GM18519 (cell line): ENCODE measurements around the gene DMBT1.

Source experiments
- ATAC-seq: cut with Tn5 transposase; IDR thresholded peaks from one replicate; pipeline ENCODE4 v1.9.1; 2021; ENCODE audit warnings: mild to moderate bottlenecking, moderate library complexity; ENCODE audit not compliant: unreplicated experiment, low FRiP score

Gene DMBT1

DNA sequence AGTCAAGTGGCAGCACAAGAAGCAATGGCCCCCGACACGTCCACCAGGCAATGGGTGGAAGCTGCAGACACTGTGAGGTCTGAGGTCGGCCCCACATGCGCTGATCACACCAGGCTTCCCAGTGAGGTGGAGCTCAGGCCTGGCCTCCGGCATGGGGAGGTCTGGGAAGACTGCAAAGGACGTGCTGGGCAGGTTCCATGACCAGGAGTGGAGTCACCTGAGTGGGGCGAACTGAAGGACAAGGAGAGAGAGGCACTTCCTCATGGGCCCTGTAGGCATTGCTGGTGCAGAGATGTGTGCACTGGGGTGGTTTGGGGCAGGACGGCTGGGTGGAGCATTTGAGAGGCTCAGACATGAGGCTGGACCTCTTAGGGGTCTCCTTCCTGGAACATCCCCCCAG lies 103.9 kb downstream of the DMBT1 start:
- no peak for ATAC-seq

DNA sequence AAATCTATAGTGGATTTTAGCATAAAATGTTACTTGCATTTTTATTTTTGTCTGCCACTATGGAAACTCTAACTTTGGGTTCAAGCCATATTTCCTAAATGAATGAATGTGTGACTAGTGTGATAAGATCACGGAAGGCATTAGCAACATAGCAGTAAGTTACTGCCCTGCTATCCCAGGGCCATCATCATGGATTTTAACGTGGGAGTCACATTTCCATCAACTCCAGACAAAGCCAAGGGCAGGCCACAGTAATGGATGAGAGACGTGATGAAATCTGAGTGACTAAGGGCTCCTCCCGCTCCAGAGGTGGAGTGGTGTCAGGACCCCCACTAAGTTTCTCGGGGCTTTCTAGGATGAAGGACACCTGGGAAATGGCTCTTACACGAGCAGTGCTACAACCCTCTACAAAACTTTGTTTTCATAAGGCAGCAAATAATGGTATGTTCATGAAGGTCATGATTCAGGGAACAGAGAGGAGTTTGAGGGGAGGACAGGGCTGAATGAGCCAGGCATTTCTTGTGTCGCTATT lies 104.8 kb downstream of the DMBT1 start:
- no peak for ATAC-seq

DNA sequence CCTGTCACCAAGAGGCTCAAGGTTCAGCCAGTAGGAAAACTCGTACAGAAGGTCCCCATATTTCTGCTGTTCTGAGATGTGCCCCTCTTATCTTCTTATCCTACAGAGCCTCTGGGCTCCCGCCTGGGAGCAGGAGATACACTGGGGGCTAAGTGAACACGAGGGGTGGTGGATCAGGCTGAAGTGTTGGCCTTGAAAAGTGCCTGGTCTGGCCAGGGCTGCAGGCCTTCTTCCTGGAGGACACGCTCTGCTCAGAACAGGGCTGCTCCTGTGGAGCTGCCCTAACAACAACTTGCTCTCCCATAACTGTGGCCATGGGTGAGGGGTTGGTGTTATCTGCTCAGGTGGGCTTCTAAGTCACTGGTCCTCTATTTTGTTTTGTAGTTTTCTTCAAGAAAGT lies 105.4 kb downstream of the DMBT1 start:
- ATAC-seq = no peak

DNA sequence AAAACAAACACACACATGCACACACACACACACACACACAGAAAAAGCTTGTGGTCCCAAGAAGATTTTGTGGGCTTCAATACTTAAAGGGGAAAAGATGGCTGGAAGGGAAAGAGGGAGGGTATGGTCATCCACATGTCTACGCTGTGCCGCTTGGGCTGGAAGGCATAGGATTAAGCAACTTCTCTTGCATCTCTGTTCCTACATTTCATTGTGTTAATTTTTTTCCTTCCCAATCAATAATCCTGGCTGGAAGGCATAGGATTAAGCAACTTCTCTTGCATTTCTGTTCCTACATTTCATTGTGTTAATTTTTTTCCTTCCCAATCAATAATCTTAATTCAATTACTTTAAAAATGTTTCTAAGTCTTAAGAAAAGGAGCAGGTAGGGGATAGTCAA lies 108.5 kb downstream of the DMBT1 start:
- no peak for ATAC-seq

DNA sequence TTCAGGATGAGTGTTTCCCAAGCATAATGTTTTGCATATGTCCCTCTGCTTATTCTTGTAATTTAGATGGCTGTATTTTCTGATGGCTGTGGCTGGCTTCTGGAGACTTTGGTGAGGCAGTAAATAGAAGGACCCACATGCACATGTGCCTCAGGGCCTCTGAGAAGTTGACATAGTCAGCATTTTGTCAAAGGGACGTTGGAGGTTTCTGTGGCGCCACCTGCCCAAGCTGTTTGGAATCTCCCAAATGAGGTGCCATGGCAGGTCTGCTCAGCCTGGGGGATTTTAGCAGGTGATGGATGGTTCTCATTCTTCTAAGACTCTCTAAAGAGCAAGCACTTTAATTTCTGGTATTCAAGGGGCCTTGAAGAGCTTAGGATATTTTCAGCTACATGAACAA lies 109.3 kb downstream of the DMBT1 start:
- no peak for ATAC-seq

DNA sequence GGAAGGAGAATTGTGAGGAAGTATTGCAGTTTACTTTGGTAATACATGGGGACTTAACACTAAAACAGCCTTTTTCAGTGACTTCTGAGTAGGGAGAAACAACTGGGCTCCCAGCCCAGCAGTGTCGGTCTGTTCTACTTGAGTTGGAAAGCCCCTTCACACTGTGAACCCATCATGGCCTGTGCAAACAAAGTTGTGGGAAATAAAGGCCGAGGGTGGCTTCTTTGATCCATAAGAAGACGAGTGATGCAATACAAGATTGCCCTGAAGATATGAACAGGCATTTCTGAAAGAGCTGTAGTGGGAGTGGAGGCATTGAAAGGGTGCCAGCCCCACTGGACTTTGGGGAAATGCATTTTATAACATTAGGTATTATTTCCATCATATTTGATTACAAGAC lies 110.8 kb downstream of the DMBT1 start:
- ATAC-seq = no peak

DNA sequence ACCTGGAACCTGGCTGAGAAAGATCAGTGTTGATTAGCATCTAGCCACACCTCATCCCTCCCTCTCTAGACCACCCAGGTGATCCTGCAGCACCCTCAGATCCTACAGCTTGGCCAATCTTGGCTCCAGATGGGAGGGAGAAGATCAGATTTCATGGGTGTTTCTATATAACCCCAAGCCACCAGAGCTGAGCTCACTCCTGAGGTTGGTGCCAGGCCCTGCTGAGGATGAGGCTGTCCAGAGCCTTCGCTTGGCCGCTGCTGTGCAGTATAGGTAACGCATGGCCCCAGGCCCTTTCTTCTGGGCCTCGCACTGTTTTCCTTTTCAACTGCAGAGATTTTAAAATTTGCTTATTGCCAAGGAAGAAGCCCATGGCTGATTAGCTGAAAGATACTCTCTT lies 112.1 kb downstream of the DMBT1 start:
- no peak for ATAC-seq

DNA sequence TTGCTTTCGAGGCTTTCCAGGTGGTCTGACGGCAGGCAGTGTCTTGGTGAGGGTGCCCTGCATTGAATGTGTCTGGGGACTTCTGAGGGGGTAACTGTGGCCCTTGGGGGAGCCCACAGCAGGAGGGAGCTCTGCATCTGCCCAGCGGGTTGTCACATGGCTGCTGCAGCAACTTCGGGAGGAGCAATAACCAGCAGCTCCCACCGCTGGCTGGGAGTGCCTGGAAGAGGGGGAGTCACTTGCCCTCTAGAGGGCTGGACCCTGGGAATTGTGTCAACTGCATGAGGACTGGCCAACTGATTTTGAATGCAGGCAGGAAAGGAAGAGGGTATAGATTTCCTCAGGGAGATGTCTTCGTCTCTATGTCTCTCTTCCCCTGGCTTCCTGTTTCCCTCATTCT lies 112.7 kb downstream of the DMBT1 start:
- ATAC-seq = no peak

DNA sequence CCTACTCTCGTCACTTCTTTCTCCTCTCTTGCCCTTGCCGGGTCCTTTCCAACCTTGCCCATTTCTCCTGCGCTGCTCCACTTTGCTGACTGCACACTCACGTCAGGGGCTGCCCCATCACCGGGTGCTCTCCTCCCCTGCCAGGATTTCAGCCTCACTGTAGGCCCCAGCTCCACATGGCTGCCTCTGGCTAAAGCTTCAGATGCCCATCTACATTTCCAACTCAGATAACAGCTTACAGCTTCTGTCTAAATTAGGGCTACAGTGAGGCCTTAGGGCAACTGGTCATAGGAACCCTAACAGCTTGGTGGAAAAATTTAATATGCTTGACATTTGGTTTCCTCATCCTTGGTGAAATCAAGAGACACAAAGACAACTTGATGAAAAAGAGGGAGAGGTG lies 113.2 kb downstream of the DMBT1 start:
- ATAC-seq = no peak

DNA sequence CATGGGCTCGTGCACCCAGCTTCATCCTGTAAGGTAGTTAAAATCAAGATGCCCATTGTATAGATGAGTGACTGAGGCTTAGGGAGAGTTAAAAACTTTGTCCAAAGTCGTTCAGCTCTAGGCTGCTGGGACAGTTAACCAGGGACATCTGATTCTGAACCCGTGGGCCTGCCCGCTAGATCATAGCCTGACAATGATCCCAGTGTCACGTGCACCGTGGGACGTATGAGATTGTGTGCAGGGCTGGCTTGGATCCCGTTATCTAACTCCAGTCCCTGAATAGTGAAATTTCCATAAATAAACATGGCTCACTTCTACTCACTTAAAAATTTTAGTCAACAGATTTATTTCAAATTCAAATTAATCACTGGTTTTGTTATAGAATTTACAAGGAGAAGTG lies 114.2 kb downstream of the DMBT1 start:
- no peak for ATAC-seq

DNA sequence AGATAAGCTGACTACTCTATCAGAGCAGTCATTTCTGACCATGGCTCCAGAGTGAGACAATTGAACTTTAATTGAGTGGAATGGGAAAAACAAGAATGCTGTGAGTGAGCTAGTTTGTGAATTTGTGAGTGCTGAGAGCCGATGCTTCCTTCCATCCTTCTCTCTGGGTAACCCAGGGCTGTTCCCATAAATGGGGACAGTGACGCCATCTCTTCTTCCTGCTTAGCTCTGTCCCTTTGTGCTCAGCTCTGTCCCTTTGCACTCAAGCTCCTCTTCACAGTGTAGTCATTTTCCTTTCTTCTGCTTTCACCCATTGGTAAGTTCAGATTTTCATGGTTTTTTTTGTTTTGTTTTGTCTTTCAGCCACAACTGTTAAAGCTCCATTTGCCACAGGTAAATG lies 114.7 kb downstream of the DMBT1 start:
- no peak for ATAC-seq

DNA sequence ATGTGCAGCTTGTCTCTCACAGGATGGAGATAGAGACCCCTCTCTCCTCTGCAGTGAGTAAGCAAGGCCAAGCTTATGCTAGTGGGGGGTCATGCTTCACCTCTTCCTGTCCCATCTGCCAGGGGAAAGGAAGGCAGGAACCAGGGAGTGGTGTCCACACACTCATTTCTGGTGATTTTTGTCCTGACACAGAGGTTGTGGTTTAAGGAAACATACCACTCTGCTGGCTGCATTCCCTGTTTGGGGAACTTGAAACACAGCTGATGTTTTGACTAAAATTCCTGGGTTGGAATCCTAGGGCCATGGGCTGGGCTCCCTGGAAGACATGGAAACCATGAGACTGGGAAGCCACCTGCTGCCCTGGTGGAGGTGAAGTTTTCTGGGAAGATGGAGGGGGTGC lies 117.7 kb downstream of the DMBT1 start:
- no peak for ATAC-seq

DNA sequence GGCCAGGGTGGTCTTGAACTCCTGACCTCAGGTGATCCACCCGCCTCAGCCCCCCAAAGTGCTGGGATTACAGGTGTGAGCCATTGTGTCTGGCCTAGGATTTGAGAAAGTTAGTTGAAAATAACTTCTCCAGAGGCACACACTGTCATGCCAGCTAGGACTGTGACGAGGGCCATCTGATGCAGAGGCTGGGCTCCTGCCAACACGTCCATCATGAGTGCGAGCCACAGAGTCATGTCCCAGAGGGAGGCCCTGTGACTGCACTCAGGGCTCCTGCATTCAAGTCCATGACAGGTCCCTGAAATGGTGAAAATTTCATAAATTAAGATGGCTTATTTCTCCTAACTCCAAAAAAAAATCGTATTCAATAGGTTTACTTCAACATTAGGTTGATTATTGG lies 122.0 kb downstream of the DMBT1 start:
- ATAC-seq = no peak

DNA sequence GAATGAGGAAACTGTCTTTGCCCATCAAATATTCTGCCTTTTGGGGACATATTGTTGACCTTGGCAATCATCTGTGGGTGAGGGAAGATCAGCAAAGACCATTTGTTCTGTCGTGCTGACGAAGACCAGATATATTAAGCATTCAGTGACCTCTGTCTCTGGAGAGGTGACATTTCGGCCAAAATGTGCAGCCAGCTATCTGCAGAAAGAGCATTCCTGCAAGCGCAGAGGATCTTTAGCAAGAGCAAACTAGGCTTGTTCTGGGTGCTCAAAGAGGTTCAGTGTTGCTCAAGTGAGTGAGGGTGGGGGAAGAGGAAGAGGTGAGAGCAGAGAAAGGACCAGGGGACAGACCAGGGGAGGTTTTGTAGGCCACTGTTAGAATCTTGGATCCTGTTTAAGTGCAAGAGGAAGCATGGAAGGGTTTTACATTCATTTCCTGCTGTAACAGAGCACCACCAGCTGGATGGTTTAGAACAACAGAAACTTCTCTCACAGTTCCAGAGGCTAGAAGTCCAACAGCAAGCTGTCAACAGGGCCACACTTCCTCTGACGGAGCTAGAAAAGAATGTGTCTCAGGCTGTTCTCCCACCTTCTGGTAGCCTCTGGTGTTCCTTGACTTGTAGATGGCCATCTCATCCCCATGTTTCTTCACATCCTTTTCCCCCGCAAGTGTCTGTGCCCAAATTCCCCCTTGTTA lies 127.9 kb downstream of the DMBT1 start:
- ATAC-seq = no peak

DNA sequence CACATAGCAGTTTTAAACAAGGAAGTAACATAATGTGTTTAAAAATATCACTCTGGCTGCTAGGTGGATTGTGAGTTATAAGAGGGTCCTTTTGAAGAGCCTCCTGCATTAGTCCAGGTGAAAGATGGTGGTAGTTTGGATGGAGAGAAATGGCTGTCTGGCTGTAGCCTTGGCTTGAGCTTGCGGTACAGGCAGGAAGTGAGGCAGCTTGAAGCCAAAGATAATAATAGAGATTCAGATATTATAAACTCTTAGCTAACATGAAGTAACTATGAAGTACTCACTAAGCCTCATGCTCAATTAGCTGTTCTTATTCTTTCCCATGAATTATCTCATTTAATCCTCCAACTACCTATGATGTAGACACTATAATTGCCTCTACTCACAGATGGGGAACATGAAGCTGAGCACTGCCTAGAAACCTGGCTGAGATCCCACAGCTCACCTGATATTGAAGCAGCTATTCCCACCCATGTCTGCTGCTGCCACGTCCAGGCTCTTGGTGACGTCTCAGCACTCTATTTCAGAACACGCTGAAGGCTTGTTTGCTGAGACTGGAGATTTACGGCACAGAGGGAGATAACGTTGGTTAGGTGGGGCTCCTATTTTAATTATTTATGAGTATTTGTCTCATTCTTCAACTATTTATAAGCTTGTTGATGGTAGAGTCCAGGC lies 128.7 kb downstream of the DMBT1 start:
- no peak for ATAC-seq

DNA sequence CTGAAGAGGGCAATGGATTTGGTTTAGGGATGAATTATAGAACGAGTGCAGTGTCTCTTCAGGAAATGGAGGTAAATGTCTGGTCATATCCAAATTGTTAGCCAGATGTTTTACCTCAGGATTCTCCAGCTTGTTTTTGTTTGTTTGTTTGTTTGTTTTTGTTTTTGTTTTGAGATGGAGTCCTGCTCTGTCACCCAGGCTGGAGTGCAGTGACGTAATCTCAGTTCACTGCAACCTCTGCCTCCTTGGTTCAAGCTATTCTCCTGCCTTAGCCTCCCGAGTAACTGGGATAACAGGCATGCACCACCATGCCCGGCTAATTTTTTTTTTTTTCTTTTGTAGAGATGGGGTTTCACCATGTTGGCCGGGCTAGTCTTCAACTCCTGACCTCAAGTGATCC lies 132.2 kb downstream of the DMBT1 start:
- no peak for ATAC-seq
